Measurements from ENCODE around the gene ACSM2B. TPM values are rescaled to one million over a fixed set of nuclear protein-coding genes. Genes with fewer than 3 reads are reported as not detected.

ACSM2B gene
- total and polyA plus RNA-seq, 2 of the 4 experiments (the other 2 are of a cell fraction), result not detected

DNA sequence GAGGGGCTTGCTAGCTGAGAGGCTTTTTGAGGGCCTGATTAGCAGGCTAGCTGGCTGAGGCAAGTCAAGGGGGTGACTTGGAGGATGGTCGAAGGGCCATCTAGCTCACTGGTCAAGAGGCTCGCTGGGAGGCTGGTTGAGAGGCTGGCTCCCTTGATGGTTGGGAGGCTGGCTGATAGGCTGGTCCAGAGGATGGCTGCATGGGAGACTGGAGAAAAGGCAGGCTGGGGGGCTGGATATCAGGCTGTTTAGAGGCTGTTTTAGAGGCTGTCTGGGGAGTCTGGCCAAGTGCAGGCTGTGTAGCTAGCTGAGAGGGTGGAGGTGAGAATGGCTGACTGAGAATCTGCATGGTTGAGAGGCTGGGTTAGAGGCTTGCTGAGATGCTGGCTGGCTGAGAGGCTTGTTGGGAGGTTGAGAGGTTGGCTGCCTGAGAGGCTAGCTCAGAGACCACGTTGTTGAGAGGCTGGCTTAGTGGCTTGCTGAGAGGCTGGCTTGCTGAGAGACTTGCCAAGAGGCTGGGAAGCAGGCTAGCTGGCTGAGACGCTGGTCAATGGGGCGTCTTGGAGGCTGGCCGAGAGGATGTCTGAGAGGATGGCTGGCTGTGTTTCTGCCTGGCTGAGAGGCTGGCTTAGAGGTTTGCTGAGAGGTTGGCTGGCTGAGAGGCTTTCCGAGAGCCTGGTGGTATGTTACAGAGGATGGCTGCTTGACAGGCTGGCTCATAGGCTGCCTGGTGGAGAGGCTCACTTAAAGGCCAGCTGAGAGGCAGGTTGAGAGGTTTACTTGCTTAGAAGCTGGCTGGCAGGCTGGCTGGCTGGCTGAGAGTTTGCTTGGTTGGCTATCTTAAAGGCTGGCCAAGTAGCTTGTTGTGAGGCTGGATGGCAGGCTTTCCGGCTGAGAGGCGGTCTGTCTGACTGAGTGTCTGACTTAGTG lies 36.6 kb upstream of the ACSM2B start:
- CTCF ChIA-PET, result no interaction called here
- TF ChIP-seq MXI1 (IDR thresholded peaks at IDR 0.05; ENCODE audit: borderline replicate concordance, low read depth, low read length) (no peak), FOS (IDR thresholded peaks at IDR 0.05; ENCODE audit: low read depth, low read length) (no peak), NFE2L2 (IDR thresholded peaks at IDR 0.05; ENCODE audit: low read depth, low read length) (no peak), SMC3 (IDR thresholded peaks at IDR 0.05; ENCODE audit: low read depth, low read length) (no peak), RCOR1 (IDR thresholded peaks at IDR 0.05; ENCODE audit: insufficient replicate concordance, low read length) (no peak), BHLHE40 (IDR thresholded peaks at IDR 0.05; ENCODE audit: low read depth, low read length) (no peak), MAZ (IDR thresholded peaks at IDR 0.05; ENCODE audit: borderline replicate concordance, low read depth, low read length) (no peak), CEBPB (IDR thresholded peaks at IDR 0.05; ENCODE audit: low read depth, low read length) (no peak), POLR2A (IDR thresholded peaks at IDR 0.05; ENCODE audit: low read depth, low read length) (no peak), RFX5 (IDR thresholded peaks at IDR 0.05; ENCODE audit: low read depth, low read length) (no peak), MAFK (IDR thresholded peaks at IDR 0.05; ENCODE audit: low read depth, low read length) (no peak)
- TF ChIP-seq, protein P1, sequence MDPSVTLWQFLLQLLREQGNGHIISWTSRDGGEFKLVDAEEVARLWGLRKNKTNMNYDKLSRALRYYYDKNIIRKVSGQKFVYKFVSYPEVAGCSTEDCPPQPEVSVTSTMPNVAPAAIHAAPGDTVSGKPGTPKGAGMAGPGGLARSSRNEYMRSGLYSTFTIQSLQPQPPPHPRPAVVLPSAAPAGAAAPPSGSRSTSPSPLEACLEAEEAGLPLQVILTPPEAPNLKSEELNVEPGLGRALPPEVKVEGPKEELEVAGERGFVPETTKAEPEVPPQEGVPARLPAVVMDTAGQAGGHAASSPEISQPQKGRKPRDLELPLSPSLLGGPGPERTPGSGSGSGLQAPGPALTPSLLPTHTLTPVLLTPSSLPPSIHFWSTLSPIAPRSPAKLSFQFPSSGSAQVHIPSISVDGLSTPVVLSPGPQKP (IDR thresholded peaks at IDR 0.05; ENCODE audit: borderline replicate concordance, low read depth, low read length), result no peak
- no peak overlapping the region for H2BK20ac ChIP-seq (ENCODE audit: low read depth, low read length)
- intact Hi-C loops (cut with micrococcal nuclease) (no loop called here), in situ Hi-C loops (cut with MboI; ENCODE audit: low sequenced_read_pairs) (no loop called here), dilution Hi-C loops (cut with HindIII; ENCODE audit: low sequenced_read_pairs, unreplicated experiment) (no loop called here)
- H2BK120ac ChIP-seq (ENCODE audit: low read depth, low read length), result no peak overlapping the region
- POLR2A ChIA-PET (ENCODE audit: unreplicated experiment), result no interaction called here
- H3K27ac ChIP-seq (ENCODE audit: insufficient read depth, low read length), result no peak overlapping the region
- no peak overlapping the region for H3K4me3 ChIP-seq (ENCODE audit: insufficient read depth, low read depth, low read length)
- peaks cover 45% of the 10 kb centered on the region for H3K9me3 ChIP-seq (ENCODE audit: control insufficient read depth, insufficient read depth, low read length)
- H2BK15ac ChIP-seq (ENCODE audit: low read depth, low read length), result no peak overlapping the region
- no peaks in the 10 kb centered on the region for H3K36me3 ChIP-seq (ENCODE audit: control insufficient read depth, insufficient read depth, low read length)
- no peaks in the 10 kb centered on the region for H3K27me3 ChIP-seq (ENCODE audit: control insufficient read depth, insufficient read depth, low read length)
- no peak for DNase-seq
- H3K18ac ChIP-seq (ENCODE audit: low read depth, low read length), result no peak overlapping the region
- H2AK9ac ChIP-seq (replicated peaks; ENCODE audit: low read depth, low read length, poor library complexity), result no peak overlapping the region
- H2AK5ac ChIP-seq (ENCODE audit: low read depth, low read length), result no peak overlapping the region
- H2BK5ac ChIP-seq (ENCODE audit: low read depth, low read length, poor library complexity, severe bottlenecking), result no peak overlapping the region
- no peak overlapping the region for H3K4ac ChIP-seq (ENCODE audit: low read depth, low read length)
- H3K9me1 ChIP-seq (ENCODE audit: insufficient read depth, low read length), result no peaks in the 10 kb centered on the region
- H4K8ac ChIP-seq (ENCODE audit: low read depth in 2 of 2, low read length in 2 of 2), result no peak overlapping the region
- no peaks in the 10 kb centered on the region for H3K4me1 ChIP-seq (ENCODE audit: control insufficient read depth, insufficient read depth, low read length)
- no peaks in the 10 kb centered on the region for H4K20me1 ChIP-seq (ENCODE audit: insufficient read depth, low read length)
- H3K9ac ChIP-seq (ENCODE audit: low read depth, low read length), result no peak overlapping the region
- no peak overlapping the region for H3K14ac ChIP-seq (replicated peaks; ENCODE audit: low read depth, low read length)
- H4K5ac ChIP-seq (ENCODE audit: low read depth, low read length), result no peak overlapping the region
- H4K91ac ChIP-seq (ENCODE audit: insufficient read depth, low read depth, low read length), result no peak overlapping the region
- H3K79me1 ChIP-seq (ENCODE audit: low read depth in 1 of 2, low read length in 2 of 2), result no peaks in the 10 kb centered on the region
- no TSS peak for BruUV-seq (replicated peaks)
- H3K23ac ChIP-seq (ENCODE audit: low read depth, low read length), result no peak overlapping the region
- no peak overlapping the region for H3K56ac ChIP-seq (ENCODE audit: extremely low read depth, insufficient read depth, low read length)
- ATAC-seq (ENCODE audit: low read depth), result no peak
- no peak overlapping the region for H2AFZ ChIP-seq (replicated peaks; ENCODE audit: low read length, poor library complexity)
- WGBS, 2 experiments (ENCODE audit: extremely low coverage in 2 of 2, insufficient read length in 1 of 2), result 10% methylated on average over 7 of the region's 9 CpGs; no CpG with 5 or more reads in 1 of the 2 experiments
- H3K4me2 ChIP-seq (ENCODE audit: low read depth, low read length), result no peak overlapping the region
